Endothelial cell of umbilical vein (primary cell): ENCODE measurements around the gene TOM1L2. TPM values are rescaled to one million over a fixed set of nuclear protein-coding genes. Genes with fewer than 3 reads are reported as not detected.

ENCODE experiments used
- BruUV-seq: library from RNA; stranded (reverse); fragments of 400-500 nt; replicated peaks from 2 replicates; lab custom pipeline; 2021; lab: Mats Ljungman, UMichigan
- CTCF ChIA-PET: fragments of 300-600, 350-600 bp; sonication (Branson Sonifier 250); formaldehyde crosslinking; loops from one replicate; lab custom pipeline; 2021; ENCODE audit warnings: antibody characterized with exemption, inconsistent platforms; lab: Charles Lee
- POLR2A ChIA-PET: fragments of 300-600, 350-600 bp; sonication (Branson Sonifier 250); formaldehyde crosslinking; loops from one replicate; lab custom pipeline; 2021; ENCODE audit warnings: antibody characterized with exemption, inconsistent platforms; lab: Charles Lee
- DNase-seq: peaks from one replicate; pipeline ENCODE4 v3.0.0-alpha.2; 2011; ENCODE audit warnings: low read depth, low spot score
- FAIRE-seq: peaks from 2 replicates; lab custom pipeline; 2011; peaks lifted over from hg19 to GRCh38; lab: Jason Lieb, UNC
- H2AFZ ChIP-seq: 2 replicates; pipeline ENCODE4 v1.6.0; 2012; ENCODE audit warnings: low read depth, low read length, control low read depth, inconsistent platforms
- H3K27ac ChIP-seq: 2 replicates; pipeline ENCODE4 v1.5.1; 2011; ENCODE audit warnings: low read depth, mild to moderate bottlenecking, control low read depth, low read length, moderate library complexity; ENCODE audit not compliant: insufficient read depth
- H3K27me3 ChIP-seq, 2 experiments: 2 replicates each; pipeline versions ENCODE4 v1.6.0 to v1.6.1; 2011; ENCODE audit warnings: low read length in 2 of 2, mixed read lengths in 1 of 2; ENCODE audit not compliant: control insufficient read depth in 2 of 2, insufficient read depth in 2 of 2
- H3K36me3 ChIP-seq, 2 experiments: 2 replicates in 1 of 2; 3 replicates in 1 of 2; pipeline ENCODE4 v1.5.1; 2011; ENCODE audit warnings: low read length in 2 of 2, mild to moderate bottlenecking in 1 of 2, moderate library complexity in 1 of 2; ENCODE audit not compliant: control insufficient read depth in 2 of 2, insufficient read depth in 2 of 2; ENCODE audit errors: extremely low read depth in 1 of 2
- H3K4me1 ChIP-seq: 3 replicates; pipeline ENCODE4 v1.5.1; 2011; ENCODE audit warnings: mild to moderate bottlenecking, low read length; ENCODE audit not compliant: control insufficient read depth, insufficient read depth; ENCODE audit errors: extremely low read depth
- H3K4me2 ChIP-seq: 2 replicates; pipeline ENCODE4 v1.6.1; 2011; ENCODE audit warnings: low read length, control low read depth, mixed read lengths; ENCODE audit not compliant: insufficient read depth
- H3K4me3 ChIP-seq, 3 experiments: fragments of 200-600 bp in 1 of 3; sonication (generic), shearing (Covaris generic) in 1 of 3; replicated peaks in 1 of 3; 2 replicates each; pipeline ENCODE4 v1.5.1; 2011 to 2016; ENCODE audit warnings: control low read depth in 3 of 3, low read length in 3 of 3, mild to moderate bottlenecking in 2 of 3, inconsistent platforms in 1 of 3, low read depth in 1 of 3, moderate library complexity in 1 of 3; ENCODE audit not compliant: insufficient read depth in 1 of 3
- H3K79me2 ChIP-seq: 2 replicates; pipeline ENCODE4 v1.6.0; 2012; ENCODE audit warnings: low read length, inconsistent platforms; ENCODE audit not compliant: control insufficient read depth, insufficient read depth
- H3K9ac ChIP-seq: replicated peaks from 2 replicates; pipeline ENCODE3; 2011; ENCODE audit warnings: low read length, control low read depth; ENCODE audit not compliant: insufficient read depth; ENCODE audit errors: extremely low read depth
- H3K9me1 ChIP-seq: replicated peaks from 3 replicates; pipeline ENCODE4 v1.6.0; 2011; ENCODE audit warnings: mild to moderate bottlenecking, low read length; ENCODE audit not compliant: control insufficient read depth, insufficient read depth; ENCODE audit errors: extremely low read depth
- H3K9me3 ChIP-seq: replicated peaks from 2 replicates; pipeline ENCODE4 v1.5.1; 2012; ENCODE audit warnings: low read length, inconsistent platforms; ENCODE audit not compliant: control insufficient read depth, insufficient read depth
- H4K20me1 ChIP-seq: replicated peaks from 2 replicates; pipeline ENCODE3; 2011; ENCODE audit warnings: mild to moderate bottlenecking, low read length; ENCODE audit not compliant: control insufficient read depth, insufficient read depth; ENCODE audit errors: extremely low read depth
- CTCF ChIP-seq, 2 donors: IDR thresholded peaks; 1 replicate in 1 of 2; 2 replicates in 1 of 2; pipeline ENCODE4 v1.5.1; 2011; ENCODE audit warnings: low read length in 2 of 2, mild to moderate bottlenecking in 2 of 2, moderate library complexity in 2 of 2, control low read depth in 1 of 2, inconsistent platforms in 1 of 2, low read depth in 1 of 2; ENCODE audit not compliant: insufficient read depth in 1 of 2; ENCODE audit errors: extremely low read depth in 1 of 2
- GATA2 ChIP-seq: IDR thresholded peaks from 2 replicates; pipeline ENCODE4 v1.7.0; 2011; ENCODE audit warnings: low read depth, mild to moderate bottlenecking, moderate library complexity, mixed read lengths, low read length; ENCODE audit not compliant: insufficient read length, insufficient read depth
- JUN ChIP-seq: IDR thresholded peaks from 2 replicates; pipeline ENCODE4 v1.6.1; 2011; ENCODE audit warnings: borderline replicate concordance, low read depth; ENCODE audit not compliant: insufficient read length, insufficient read depth
- POLR2A ChIP-seq: IDR thresholded peaks from 2 replicates; pipeline ENCODE4 v1.6.1; 2012; ENCODE audit warnings: low read depth, mild to moderate bottlenecking, control low read depth, low read length
- dilution Hi-C: fragments of 300-500 bp; cut with MboI; formaldehyde crosslinking; loops from one replicate; pipeline ENCODE4 v1.15.0; 2019; ENCODE audit warnings: low sequenced_read_pairs; ENCODE audit not compliant: extremely low pct_ligation_motif_present
- intact Hi-C: fragments of 100-400 bp; cut with micrococcal nuclease; formaldehyde crosslinking; loops from one replicate; pipeline ENCODE4 v1.10.0; 2022
- polyA plus RNA-seq, 4 experiments: library from polyadenylated mRNA; depleted of rRNA in 3 of 4; stranded (reverse) in 3 of 4; unstranded in 1 of 4; fragments of >200 nt; gene quantifications; 2 replicates each; pipeline versions ENCODE4 v1.2.1 to v1.2.3, GENCODE V29; 2011 to 2012; ENCODE audit warnings: missing spikeins in 1 of 4
- total RNA-seq: library from RNA; stranded (reverse); gene quantifications from 2 replicates; pipeline ENCODE4 v1.2.3, GENCODE V29; 2021

Gene TOM1L2
- total and polyA plus RNA-seq, 2 donors (not counting 3 experiments of a cell fraction or from before 2014, with no cell fraction given) = 31.7 to 37.6 TPM

DNA sequence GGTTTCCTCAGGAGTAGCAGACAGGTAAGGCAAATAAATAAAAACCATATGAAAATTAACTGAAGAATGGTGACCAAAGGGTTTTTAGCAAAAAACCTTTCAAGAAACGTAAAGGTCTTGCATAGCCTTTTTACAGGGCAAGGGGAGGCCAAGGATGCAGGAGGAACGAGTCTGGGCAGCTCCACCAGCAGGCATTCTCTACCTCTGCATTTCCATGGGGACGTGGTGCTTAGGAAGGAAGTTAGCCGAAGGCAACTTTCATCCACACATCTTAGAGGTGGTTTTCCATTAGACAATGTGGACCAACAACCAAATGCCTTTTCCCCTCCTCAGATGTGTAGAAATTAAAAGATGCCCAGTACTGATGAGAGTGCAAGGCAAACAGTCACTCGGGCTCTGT lies 20.7 kb downstream of the TOM1L2 start:
- Histone ChIP-seq H3K9me3 (no peaks in the 10 kb centered on the region), H3K4me1 (peaks cover 6% of the 10 kb centered on the region), H3K4me2 (no peak overlapping the region), H3K9me1 (no peaks in the 10 kb centered on the region), H3K9ac (no peak overlapping the region), H4K20me1 (no peaks in the 10 kb centered on the region), H3K79me2 (peaks cover 3% of the 10 kb centered on the region), H3K4me3 (no peak overlapping the region), H3K36me3 (no peaks in the 10 kb centered on the region), H3K27me3 (no peaks in the 10 kb centered on the region), H3K27ac (no peak overlapping the region), H2AFZ (no peak overlapping the region)
- FAIRE-seq = no peak
- no peak for TF ChIP-seq POLR2A
- ChIA-PET CTCF (no interaction called here), POLR2A (no interaction called here)
- dilution Hi-C loops = no loop called here
- intact Hi-C loops = no loop called here
- no peak for DNase-seq
- no TSS peak for BruUV-seq

- Histone ChIP-seq H3K79me2 (no peaks in the 10 kb centered on the region), H3K9me1 (no peaks in the 10 kb centered on the region), H3K4me2 (no peak overlapping the region), H2AFZ (no peak overlapping the region), H3K9ac (no peak overlapping the region), H3K27ac (no peak overlapping the region), H3K27me3 (no peaks in the 10 kb centered on the region), H4K20me1 (no peaks in the 10 kb centered on the region), H3K9me3 (no peaks in the 10 kb centered on the region), H3K36me3 (no peaks in the 10 kb centered on the region), H3K4me3 (no peak overlapping the region), H3K4me1 (peaks cover 6% of the 10 kb centered on the region)
- dilution Hi-C loops = no loop called here
- FAIRE-seq = no peak
- intact Hi-C loops = no loop called here
- TF ChIP-seq POLR2A = no peak
- no peak for TF ChIP-seq CTCF (IDR thresholded peaks at IDR 0.05; ENCODE audit: extremely low read depth in 1 of 2, insufficient read depth in 1 of 2, low read depth in 1 of 2, low read length in 2 of 2)
- TF ChIP-seq GATA2 = no peak
- TF ChIP-seq JUN = no peak
- no peak for DNase-seq
- ChIA-PET CTCF (no interaction called here), POLR2A (no interaction called here)
- BruUV-seq = no TSS peak
Observed at GRCh38 chr17:17950806-17951205, 21.4 kb downstream of the TOM1L2 start.
